ENCODE results near the gene GAPDH.

Gene GAPDH

GRCh38 chr12:6532051-6532926, 2.0 kb upstream of the GAPDH start:
- Histone ChIP-seq H3F3A (ENCODE audit: control insufficient read depth, insufficient read depth) (peaks cover 62% of the 10 kb centered on the region), H3K4me1 (ENCODE audit: control insufficient read depth, low read length) (peaks cover 42% of the 10 kb centered on the region), H3K27me3 (ENCODE audit: control insufficient read depth, low read length) (no peaks in the 10 kb centered on the region), H3K9me3 (ENCODE audit: control insufficient read depth, insufficient read depth, low read length) (no peaks in the 10 kb centered on the region), H3K9me2 (replicated peaks; ENCODE audit: control insufficient read depth, low read length) (no peaks in the 10 kb centered on the region), H4K20me1 (ENCODE audit: control insufficient read depth, insufficient read depth, low read depth, low read length) (peaks cover 13% of the 10 kb centered on the region), H3K36me3 (ENCODE audit: control insufficient read depth, low read length) (peaks cover 96% of the 10 kb centered on the region), H3K4me2 (ENCODE audit: low read length) (peak overlapping the region; percentile 89), H3K79me2 (ENCODE audit: control insufficient read depth, low read length) (peaks cover 54% of the 10 kb centered on the region), H3K27ac (ENCODE audit: low read depth, low read length) (peak overlapping the region; percentile 97), H3K4me3 (ENCODE audit: low read length) (peak overlapping the region; percentile 88)
- TF ChIP-seq EZH2phosphoT487 (IDR thresholded peaks at IDR 0.05; ENCODE audit: borderline replicate concordance, low read length), result no peak
- TF ChIP-seq, protein P1, sequence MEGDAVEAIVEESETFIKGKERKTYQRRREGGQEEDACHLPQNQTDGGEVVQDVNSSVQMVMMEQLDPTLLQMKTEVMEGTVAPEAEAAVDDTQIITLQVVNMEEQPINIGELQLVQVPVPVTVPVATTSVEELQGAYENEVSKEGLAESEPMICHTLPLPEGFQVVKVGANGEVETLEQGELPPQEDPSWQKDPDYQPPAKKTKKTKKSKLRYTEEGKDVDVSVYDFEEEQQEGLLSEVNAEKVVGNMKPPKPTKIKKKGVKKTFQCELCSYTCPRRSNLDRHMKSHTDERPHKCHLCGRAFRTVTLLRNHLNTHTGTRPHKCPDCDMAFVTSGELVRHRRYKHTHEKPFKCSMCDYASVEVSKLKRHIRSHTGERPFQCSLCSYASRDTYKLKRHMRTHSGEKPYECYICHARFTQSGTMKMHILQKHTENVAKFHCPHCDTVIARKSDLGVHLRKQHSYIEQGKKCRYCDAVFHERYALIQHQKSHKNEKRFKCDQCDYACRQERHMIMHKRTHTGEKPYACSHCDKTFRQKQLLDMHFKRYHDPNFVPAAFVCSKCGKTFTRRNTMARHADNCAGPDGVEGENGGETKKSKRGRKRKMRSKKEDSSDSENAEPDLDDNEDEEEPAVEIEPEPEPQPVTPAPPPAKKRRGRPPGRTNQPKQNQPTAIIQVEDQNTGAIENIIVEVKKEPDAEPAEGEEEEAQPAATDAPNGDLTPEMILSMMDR (IDR thresholded peaks at IDR 0.05; ENCODE audit: low read depth, low read length, poor library complexity, severe bottlenecking), result no peak

- peaks cover 96% of the 10 kb centered on the region for H3K36me3 ChIP-seq (ENCODE audit: control insufficient read depth, low read length)
- no peaks in the 10 kb centered on the region for H3K9me2 ChIP-seq (replicated peaks; ENCODE audit: control insufficient read depth, low read length)
- TF ChIP-seq, protein P1 (IDR thresholded peaks at IDR 0.05; ENCODE audit: low read depth, low read length, poor library complexity, severe bottlenecking), result no peak
- TF ChIP-seq EZH2phosphoT487 (IDR thresholded peaks at IDR 0.05; ENCODE audit: borderline replicate concordance, low read length), result no peak
These were observed 1.2 kb upstream of the GAPDH start for GRCh38 chr12:6532927-6533652.

GRCh38 chr12:6533653-6533922, 729 bp upstream of the GAPDH start:
- Histone ChIP-seq H3K36me3 (ENCODE audit: control insufficient read depth, low read length) (peaks cover 96% of the 10 kb centered on the region), H4K20me1 (ENCODE audit: control insufficient read depth, insufficient read depth, low read depth, low read length) (peaks cover 13% of the 10 kb centered on the region), H3K4me1 (ENCODE audit: control insufficient read depth, low read length) (peaks cover 53% of the 10 kb centered on the region), H3K9me2 (replicated peaks; ENCODE audit: control insufficient read depth, low read length) (no peaks in the 10 kb centered on the region), H3K79me2 (ENCODE audit: control insufficient read depth, low read length) (peaks cover 54% of the 10 kb centered on the region), H3K27me3 (ENCODE audit: control insufficient read depth, low read length) (no peaks in the 10 kb centered on the region), H3F3A (ENCODE audit: control insufficient read depth, insufficient read depth) (peaks cover 72% of the 10 kb centered on the region), H3K9me3 (ENCODE audit: control insufficient read depth, insufficient read depth, low read length) (no peaks in the 10 kb centered on the region), H3K27ac (ENCODE audit: low read depth, low read length) (peak overlapping the region; percentile 97), H3K4me3 (ENCODE audit: low read length) (peak overlapping the region; percentile 88), H3K4me2 (ENCODE audit: low read length) (peak overlapping the region; percentile 89)
- no peak for TF ChIP-seq EZH2phosphoT487 (IDR thresholded peaks at IDR 0.05; ENCODE audit: borderline replicate concordance, low read length)
- TF ChIP-seq, protein P1 (IDR thresholded peaks at IDR 0.05; ENCODE audit: low read depth, low read length, poor library complexity, severe bottlenecking), result no peak

More at GRCh38 chr12:6532927-6533652, 1.2 kb upstream of the GAPDH start:
- Histone ChIP-seq H4K20me1 (ENCODE audit: control insufficient read depth, insufficient read depth, low read depth, low read length) (peaks cover 13% of the 10 kb centered on the region), H3K9me3 (ENCODE audit: control insufficient read depth, insufficient read depth, low read length) (no peaks in the 10 kb centered on the region), H3F3A (ENCODE audit: control insufficient read depth, insufficient read depth) (peaks cover 69% of the 10 kb centered on the region), H3K79me2 (ENCODE audit: control insufficient read depth, low read length) (peaks cover 54% of the 10 kb centered on the region), H3K4me2 (ENCODE audit: low read length) (peak overlapping the region; percentile 89), H3K27ac (ENCODE audit: low read depth, low read length) (peak overlapping the region; percentile 97), H3K27me3 (ENCODE audit: control insufficient read depth, low read length) (no peaks in the 10 kb centered on the region), H3K4me3 (ENCODE audit: low read length) (peak overlapping the region; percentile 88), H3K4me1 (ENCODE audit: control insufficient read depth, low read length) (peaks cover 49% of the 10 kb centered on the region)

Measured in DOHH2 (cell line).